ENCODE results near the gene TTC9B. TPM values are rescaled to one million over a fixed set of nuclear protein-coding genes. Genes with fewer than 3 reads are reported as not detected.

The TTC9B gene
- polyA plus RNA-seq, 2 of the 4 experiments (the other 2 are of a cell fraction) = not detected

GRCh38 chr19:40247735-40248262 is 29.6 kb upstream of the TTC9B start:
- FAIRE-seq = no peak
- Histone ChIP-seq H3K4me2 (no peak overlapping the region), H3K27ac (no peak overlapping the region), H3K9me3 (no peaks in the 10 kb centered on the region), H3K4me1 (no peaks in the 10 kb centered on the region), H3K4me3 (no peak overlapping the region)
- ATAC-seq = no peak
- WGBS (ENCODE audit: missing lambda C conversion rate) = 94% methylated on average over 12 of the region's 12 CpGs
- ChIA-PET POLR2A (no interaction called here), CTCF (interaction anchor here (1.0 to 2.7 kb wide), 7 partner anchors 11 to 387 kb away, joined by 3 to 12 read pairs (median 4); no protein-coding TSS in a partner anchor)
- TF ChIP-seq NPAS2 (CRISPR knock-in tag; IDR thresholded peaks at IDR 0.05; ENCODE audit: borderline replicate concordance) (no peak), JUN (IDR thresholded peaks at IDR 0.05) (no peak), EP300 (IDR thresholded peaks at IDR 0.05) (no peak)
- no peak for DNase-seq (ENCODE audit: low read depth in 1 of 2, low spot score in 1 of 2)

DNA sequence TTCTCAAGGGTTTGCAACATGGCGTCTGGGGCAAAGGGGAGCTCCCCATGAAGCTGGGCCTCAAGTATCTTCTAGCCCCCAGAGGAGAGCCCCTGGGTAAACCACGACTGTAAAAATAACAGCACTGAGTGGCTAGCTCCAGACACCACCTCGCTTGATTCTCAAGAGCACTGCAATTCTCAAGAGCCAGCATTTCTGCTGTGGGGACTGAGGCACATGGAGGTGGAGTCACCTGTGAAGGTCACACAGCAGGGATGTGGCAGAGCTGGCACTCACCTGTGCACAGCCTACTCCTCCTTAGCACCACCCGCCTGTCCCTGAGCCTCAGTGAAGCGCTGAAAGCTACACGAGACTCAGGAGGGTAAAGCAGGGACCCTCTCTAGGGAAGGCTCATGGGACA is 29.0 kb upstream of the TTC9B start:
- CTCF ChIA-PET = interaction anchor here (0.5 to 2.4 kb wide), 10 partner anchors 12 to 1132 kb away, joined by 3 to 11 read pairs (median 4); no protein-coding TSS in a partner anchor
- no peak for ATAC-seq

DNA sequence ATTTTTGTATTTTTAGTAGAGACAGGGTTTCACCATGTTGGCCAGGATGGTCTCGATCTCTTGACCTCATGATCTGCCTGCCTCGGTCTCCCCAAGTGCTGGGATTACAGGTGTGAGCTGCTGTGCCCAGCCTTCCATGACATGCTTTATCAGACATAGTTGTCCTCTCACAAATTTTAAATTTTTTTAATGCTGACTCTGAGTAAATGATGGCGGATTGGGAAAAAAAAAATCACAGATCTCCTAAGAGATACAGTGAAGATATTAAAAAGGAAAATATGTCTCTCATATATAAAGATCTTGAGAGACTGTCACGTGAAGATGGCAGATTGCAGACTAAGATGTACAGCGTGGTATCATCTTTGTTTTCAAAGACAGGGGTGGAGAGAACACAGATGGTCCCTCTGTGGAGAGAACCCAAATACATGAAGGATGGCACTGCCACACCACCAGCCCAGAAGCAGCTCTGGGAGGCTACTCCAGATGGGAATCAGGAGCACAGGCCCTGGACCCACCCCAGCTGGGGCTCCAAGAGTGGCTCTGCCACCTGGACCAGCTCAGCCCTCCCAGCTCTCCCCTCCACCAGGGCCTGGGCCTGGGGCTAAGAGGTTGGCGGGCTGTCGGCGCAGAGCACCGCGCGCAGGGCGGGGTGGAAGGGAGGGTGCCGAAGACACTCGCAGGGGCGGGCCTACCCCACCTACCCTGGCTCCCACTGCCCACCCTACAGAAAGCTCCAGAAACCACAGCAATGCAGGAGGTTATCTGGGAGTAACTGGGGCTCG is 28.3 kb upstream of the TTC9B start:
- WGBS (ENCODE audit: missing lambda C conversion rate) = 96% methylated on average over 16 of the region's 16 CpGs
- POLR2A ChIA-PET = no interaction called here
- H3K9me3 ChIP-seq = no peaks in the 10 kb centered on the region
- TF ChIP-seq MAFK (IDR thresholded peaks at IDR 0.05; ENCODE audit: partially characterized antibody) = peak; percentile 92
- TF ChIP-seq, protein P1, sequence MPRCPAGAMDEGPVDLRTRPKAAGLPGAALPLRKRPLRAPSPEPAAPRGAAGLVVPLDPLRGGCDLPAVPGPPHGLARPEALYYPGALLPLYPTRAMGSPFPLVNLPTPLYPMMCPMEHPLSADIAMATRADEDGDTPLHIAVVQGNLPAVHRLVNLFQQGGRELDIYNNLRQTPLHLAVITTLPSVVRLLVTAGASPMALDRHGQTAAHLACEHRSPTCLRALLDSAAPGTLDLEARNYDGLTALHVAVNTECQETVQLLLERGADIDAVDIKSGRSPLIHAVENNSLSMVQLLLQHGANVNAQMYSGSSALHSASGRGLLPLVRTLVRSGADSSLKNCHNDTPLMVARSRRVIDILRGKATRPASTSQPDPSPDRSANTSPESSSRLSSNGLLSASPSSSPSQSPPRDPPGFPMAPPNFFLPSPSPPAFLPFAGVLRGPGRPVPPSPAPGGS (IDR thresholded peaks at IDR 0.05) = no peak
- no peaks in the 10 kb centered on the region for H3K4me1 ChIP-seq
- CTCF ChIA-PET = interaction anchor here (0.5 to 2.4 kb wide), 11 partner anchors 9 to 1133 kb away, joined by 3 to 11 read pairs (median 4); no protein-coding TSS in a partner anchor
- no peak overlapping the region for H3K27ac ChIP-seq
- H3K4me2 ChIP-seq = no peak overlapping the region
- no peak; a peak in 2 of 6 replicates for ATAC-seq
- FAIRE-seq = peak; percentile 23
- DNase-seq (ENCODE audit: low read depth in 1 of 2, low spot score in 1 of 2) = no peak
- no peak overlapping the region for H3K4me3 ChIP-seq

More for the DNA sequence above, 29.0 kb upstream of the TTC9B start:
- no peak for TF ChIP-seq TP53 (CRISPR knock-in tag; IDR thresholded peaks at IDR 0.05)
- TF ChIP-seq ATOH8 (CRISPR knock-in tag; IDR thresholded peaks at IDR 0.05; ENCODE audit: low read depth) = no peak
- TF ChIP-seq ZSCAN20 (CRISPR knock-in tag; IDR thresholded peaks at IDR 0.05) = no peak
- no peak for TF ChIP-seq MAFK (IDR thresholded peaks at IDR 0.05; ENCODE audit: partially characterized antibody)
- no peak for TF ChIP-seq NR3C1 (IDR thresholded peaks at IDR 0.05)
- TF ChIP-seq HOXA7 (CRISPR knock-in tag; IDR thresholded peaks at IDR 0.05) = no peak
- no peak for TF ChIP-seq BHLHE40 (IDR thresholded peaks at IDR 0.05; ENCODE audit: low read depth, low read length)
- no peak for TF ChIP-seq POLR2AphosphoS2 (conservative IDR thresholded peaks at IDR 0.05; ENCODE audit: low read length)
- TF ChIP-seq RARB (CRISPR knock-in tag; IDR thresholded peaks at IDR 0.05) = no peak
- TF ChIP-seq EP300 (IDR thresholded peaks at IDR 0.05) = no peak
- no peak for TF ChIP-seq CHD2 (IDR thresholded peaks at IDR 0.05; ENCODE audit: low read length, partially characterized antibody)
- WGBS (ENCODE audit: missing lambda C conversion rate) = 94% methylated on average over 6 of the region's 6 CpGs
- FAIRE-seq = no peak
- POLR2A ChIA-PET = no interaction called here
- Histone ChIP-seq H3K9me3 (no peaks in the 10 kb centered on the region), H3K4me1 (no peaks in the 10 kb centered on the region), H3K4me2 (no peak overlapping the region), H3K4me3 (no peak overlapping the region), H3K27ac (no peak overlapping the region)
- DNase-seq (ENCODE audit: low read depth in 1 of 2, low spot score in 1 of 2) = no peak

- POLR2A ChIA-PET = no interaction called here
- Histone ChIP-seq H3K4me2 (no peak overlapping the region), H3K27ac (no peak overlapping the region), H3K9me3 (no peaks in the 10 kb centered on the region), H3K4me1 (no peaks in the 10 kb centered on the region), H3K4me3 (no peak overlapping the region)
- ATAC-seq (peak; percentile 15 to 22; a peak in 3 of 6 replicates), DNase-seq (ENCODE audit: low read depth in 1 of 2, low spot score in 1 of 2) (no peak), FAIRE-seq (no peak)
- TF ChIP-seq CTCF (IDR thresholded peaks at IDR 0.05) = no peak
- WGBS (ENCODE audit: missing lambda C conversion rate) = 93% methylated on average over 9 of the region's 9 CpGs
- CTCF ChIA-PET = interaction anchor here (0.6 to 2.4 kb wide), 6 partner anchors 10 to 106 kb away, joined by 3 to 11 read pairs (median 4); no protein-coding TSS in a partner anchor
Measured at GRCh38 chr19:40245506-40246128, 27.4 kb upstream of the TTC9B start.

All from A549 (cell line).